HS-5 (cell line): ENCODE results near the gene UNK.

Experiments used
- DNase-seq: peaks from one replicate; pipeline ENCODE4 v3.0.0-alpha.2; 2012; ENCODE audit warnings: low read depth

Gene UNK

DNA sequence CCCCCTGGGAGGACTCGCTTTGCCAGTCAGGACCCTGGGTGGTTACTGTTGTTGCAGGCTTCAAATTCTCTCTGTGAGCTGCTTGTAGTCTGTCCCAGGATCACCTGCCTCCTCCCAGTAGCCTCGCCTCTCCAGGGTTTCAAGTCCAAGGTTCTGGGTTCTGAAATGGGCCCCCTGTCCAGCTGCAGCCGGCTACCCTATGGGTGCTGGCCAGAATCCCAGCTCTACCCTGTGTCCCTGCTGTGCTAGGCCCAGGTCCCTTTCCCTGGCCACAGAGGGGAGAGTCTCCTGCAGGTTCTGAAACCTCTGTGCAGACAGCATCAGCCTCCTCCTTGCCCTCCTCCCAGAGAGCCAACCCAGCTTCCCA is 38.2 kb downstream of the UNK start:
- DNase-seq: no peak

DNA sequence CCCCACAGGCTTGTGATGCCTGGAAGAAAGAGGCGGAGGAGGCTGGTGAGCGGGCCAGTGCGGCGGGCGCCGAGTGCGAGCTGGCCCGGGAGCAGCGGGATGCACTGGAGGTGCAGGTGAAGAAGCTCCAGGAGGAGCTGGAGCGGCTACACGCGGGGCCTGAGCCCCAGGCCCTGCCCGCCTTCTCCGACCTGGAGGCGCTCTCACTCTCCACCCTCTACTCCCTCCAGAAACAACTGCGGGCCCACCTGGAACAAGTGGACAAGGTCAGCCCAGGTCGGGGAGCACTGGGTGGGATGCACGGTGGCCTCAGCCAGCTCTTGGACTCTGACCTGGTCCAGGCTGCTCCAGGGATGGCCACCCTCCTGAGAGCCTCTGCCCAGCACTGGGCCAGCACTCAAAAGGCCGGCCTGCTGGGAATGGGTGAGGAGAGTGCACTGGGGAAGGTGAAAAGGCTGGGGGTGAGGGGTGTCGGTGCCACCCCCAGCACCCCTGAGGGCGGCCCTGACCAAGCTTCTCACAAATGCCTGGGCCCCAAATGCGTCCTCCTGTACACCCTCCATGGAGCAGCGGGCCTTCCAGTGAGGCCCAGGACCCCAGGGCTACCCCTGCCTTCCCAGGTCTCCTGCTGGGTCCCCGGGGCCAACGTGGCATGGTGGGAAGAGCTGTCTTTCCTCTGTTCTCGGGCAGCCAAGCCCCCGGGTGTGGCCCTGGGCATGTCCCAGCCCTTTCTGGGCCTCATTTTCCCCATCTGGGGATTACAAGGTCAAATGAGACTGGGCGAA is 38.8 kb downstream of the UNK start:
- DNase-seq: no peak

DNA sequence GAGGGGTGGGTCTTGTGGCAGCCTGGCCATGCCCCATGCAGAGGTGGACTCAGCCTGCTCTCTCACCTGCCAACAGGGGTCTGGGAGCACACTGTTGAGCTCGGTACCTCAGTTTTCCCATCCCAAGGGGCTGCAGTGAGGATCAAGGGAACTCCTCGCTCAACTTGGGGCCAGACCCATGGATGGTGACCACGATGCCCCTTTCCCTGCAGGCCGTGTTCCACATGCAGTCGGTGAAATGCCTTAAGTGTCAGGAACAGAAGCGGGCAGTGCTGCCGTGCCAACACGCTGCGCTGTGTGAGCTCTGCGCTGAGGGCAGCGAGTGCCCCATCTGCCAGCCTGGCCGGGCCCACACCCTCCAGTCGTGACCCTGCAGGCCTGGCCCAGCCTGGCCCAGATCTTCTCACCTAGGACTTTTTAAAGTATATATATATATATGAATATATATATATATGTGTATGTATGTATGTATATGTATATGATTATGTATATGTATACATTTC is 39.5 kb downstream of the UNK start:
- DNase-seq: no peak

GRCh38 chr17:75824666-75825065 is 40.1 kb downstream of the UNK start:
- DNase-seq: no peak

GRCh38 chr17:75825149-75825552 is 40.5 kb downstream of the UNK start:
- DNase-seq: no peak

GRCh38 chr17:75825748-75826370 is 41.3 kb downstream of the UNK start:
- no peak for DNase-seq

DNA sequence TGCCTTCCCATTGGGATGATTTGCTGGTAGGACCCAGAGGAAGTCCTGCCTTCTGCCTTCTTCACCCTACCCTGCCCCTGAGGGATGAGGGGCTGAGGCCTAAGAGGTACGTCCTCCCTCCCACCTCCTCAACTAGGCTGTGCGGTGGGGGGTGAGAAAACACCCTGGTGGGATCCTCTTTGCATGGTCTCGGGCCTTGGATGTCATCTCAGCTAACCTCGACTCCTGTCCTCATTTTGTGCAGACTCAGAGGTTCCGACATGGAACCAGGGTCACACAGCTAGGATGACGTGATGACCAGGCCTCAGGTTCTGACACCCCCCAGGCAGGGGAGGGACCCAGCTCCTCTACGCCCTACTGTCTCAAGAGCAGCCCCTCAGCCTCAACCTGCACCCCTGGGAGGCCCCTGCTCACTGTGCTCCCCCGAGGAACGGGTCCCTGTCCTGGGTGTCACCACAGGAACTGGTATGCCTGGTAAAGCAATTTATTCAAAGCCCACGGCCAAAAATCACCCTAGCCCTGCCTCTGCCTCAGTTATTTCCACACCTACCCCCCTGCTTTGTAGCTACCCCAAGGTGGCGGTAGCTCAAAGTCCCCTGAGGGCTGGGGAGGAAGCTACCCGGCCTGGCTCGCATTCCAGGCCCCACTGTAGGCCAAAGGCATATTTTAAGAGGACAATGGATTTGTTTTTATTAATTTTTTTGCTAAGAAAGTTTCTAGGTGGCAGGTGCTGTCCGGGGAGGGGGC is 42.1 kb downstream of the UNK start:
- no peak for DNase-seq

DNA sequence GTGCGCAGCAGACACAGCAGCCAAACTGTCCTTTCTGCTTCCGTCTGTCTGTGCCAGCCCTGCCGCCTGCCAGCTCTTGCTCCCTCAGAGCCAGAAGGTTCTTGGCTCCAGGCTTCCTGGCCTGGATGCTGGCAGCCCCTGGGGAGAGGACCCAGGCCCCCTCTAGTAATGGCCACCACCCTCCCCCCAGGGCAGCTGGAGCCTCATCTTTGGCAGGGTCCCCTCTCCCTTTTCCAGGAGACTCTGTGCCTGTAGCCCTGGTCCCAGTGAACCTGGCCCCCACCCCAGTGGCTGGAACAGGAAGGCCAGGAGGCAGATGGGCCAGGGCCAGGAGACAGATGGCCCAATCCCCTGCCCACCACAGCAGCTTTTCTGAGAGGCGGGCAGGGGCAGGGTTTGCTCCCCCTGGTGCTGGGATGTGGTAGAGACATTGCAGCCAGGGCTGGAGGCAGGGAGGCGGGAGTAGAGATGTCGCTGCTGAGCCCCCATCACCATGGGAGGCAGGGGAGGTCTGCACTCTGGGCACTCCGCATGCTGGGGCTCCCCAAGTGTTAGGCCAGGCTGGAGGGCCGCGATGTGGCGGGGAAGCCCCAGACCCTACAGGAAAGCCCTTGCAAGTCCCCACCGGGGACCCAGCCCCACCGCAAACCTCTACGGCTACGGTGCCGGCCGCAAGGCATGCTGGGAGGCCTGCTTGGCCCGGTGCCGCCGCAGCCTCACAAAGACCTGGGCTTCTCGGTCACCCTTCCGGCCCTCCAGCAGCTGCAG is 42.9 kb downstream of the UNK start:
- no peak for DNase-seq

DNA sequence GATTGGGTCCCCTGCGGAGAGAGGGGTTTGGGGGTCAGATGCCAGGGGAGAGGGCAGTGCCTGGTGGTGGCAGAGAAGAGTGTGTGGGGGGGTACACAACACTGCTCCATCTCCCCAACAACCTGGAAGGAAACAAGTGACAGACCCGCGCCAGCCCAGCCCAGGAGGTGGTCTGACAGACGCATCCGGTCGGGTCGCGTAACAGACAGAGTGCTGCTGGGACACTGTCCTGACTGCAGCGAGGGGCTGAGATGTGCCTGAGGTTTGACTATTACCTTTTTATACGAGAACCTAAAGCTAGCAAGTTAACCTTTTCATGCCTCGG is 43.4 kb downstream of the UNK start:
- DNase-seq: no peak

DNA sequence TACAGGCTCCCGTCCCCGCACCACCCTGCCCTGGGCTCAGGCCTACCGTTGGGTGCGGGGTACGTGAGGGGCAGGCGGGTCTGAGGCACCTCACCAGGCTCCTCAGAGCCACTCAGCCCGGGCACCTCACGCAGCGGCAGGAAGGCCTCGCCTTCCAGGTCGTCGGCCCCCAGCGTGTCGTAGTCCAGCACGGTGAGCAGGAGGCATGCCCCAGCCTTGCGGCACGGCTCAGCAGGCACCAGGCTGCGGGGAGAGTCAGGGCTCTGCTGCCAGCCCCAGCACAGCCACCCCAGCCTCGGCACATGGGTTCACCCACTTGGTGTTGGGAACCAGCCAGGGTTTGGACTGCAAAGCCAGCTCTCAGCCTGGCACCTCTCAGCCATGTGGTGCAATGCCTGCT is 44.1 kb downstream of the UNK start:
- DNase-seq: no peak

GRCh38 chr17:75829747-75830146 is 45.1 kb downstream of the UNK start:
- DNase-seq: no peak

DNA sequence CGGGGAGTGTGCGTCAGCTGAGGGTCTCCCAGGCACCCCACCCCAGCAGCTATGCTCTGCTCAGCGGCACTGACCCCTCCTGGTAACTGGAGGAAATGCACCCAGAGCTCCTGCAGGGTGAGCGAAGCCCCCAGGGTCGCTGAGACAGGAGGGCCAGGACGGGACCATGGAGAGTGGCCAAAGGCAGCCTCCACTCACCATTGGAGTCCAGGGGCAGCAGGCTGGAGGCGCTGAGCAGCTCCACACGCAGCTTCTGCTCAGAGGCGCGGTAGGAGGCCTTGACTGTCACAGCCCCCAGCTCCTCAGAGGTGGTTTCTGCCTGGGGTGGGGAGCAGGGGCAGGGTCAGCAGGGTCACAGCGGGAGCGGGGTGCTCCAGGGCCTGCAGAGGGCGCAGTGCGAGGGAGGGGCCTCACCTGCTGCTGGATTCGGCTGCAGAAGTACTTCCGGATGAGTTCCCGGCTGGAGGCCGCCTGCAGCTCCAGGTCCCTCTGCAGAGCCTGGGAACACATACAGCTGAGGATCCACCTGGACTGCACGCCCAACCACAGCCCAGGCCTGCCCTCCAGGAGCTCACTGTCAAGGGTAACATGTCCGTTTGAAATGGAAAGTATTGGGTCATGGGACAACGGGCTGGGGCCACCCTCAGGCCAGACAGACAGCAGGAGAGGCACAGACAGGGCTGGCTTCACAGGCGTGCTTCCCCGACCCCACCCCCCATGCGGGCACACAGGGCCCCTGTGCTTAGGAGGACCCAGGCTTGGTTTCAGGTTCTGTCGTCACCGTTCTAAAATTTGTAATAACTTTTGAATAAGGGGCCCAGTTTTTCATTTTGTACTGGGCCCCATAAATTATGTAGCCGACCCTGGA is 45.8 kb downstream of the UNK start:
- no peak for DNase-seq

- no peak for DNase-seq
These were observed 46.5 kb downstream of the UNK start for GRCh38 chr17:75831032-75831571.

DNA sequence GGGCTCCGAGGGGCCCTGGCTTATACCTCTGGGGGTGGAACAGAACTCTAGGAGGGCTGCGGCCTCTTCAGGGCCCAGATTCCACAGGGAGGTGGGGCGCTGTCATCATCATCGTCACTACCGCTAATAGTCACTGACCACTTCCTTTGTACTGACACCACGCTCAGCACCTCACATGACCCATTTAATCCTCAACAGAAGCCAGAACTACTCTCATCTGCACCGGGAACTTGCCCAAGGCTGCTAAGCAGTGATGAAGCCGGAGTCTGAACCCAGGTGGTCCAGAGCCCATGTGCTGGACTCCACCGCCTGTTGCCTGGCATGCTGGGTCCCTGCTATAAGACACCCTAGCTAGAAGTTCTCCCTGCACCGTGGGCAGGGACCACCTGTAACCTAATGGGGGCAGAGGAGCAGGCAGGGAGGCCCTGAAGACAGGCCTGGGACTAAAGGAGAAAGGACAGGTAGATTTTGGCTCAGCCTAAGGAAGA is 47.6 kb downstream of the UNK start:
- peak; percentile 71 for DNase-seq

GRCh38 chr17:75832652-75833400 is 48.2 kb downstream of the UNK start:
- DNase-seq: no peak

- DNase-seq: no peak
These were observed 49.8 kb downstream of the UNK start for GRCh38 chr17:75834279-75834920.

GRCh38 chr17:75834928-75835653 is 50.5 kb downstream of the UNK start:
- DNase-seq: no peak

GRCh38 chr17:75835654-75835987 is 51.0 kb downstream of the UNK start:
- DNase-seq: no peak

DNA sequence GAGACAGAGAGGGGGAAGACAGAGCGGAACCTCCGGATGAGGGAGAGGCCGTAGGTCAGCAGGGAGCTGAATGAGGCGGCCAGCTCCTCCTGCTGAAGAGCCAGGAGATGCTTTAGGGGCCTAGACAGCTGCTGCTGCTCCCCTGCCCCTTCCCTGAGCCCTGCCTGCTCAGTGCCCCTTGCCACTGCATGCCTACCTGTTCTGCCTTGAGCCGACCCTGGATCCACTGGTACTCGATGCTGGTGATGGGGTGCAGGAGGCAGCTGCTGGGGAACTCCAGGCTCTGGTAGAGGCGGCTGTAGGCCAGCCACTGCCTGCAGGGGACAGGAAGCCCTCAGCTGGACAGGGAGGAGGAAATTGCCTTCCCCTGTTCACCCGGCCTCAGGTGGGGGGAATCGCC is 52.0 kb downstream of the UNK start:
- no peak for DNase-seq
